Left lobe of liver (tissue), 2 donors: ENCODE results near the gene RAI1. TPM values are rescaled to one million over a fixed set of nuclear protein-coding genes. Genes with fewer than 3 reads are reported as not detected.

Source experiments
- ATAC-seq: fragments of 200-7000 bp; cut with Tn5 transposase; one replicate; pipeline ENCODE4 v1.9.1; 2020; ENCODE audit warnings: mild to moderate bottlenecking, moderate library complexity
- DNase-seq: peaks from one replicate; pipeline ENCODE4 v3.0.0-alpha.2; 2020; ENCODE audit warnings: low spot score
- total RNA-seq: library from RNA; stranded (reverse); gene quantifications from one replicate; pipeline ENCODE4 v1.2.1, GENCODE V29; 2021
- donor health status: DM: no; HTN: no; CAD: no; lungs with moderate emphysema.
- donor health status: DM: no; HTN: yes; CAD: no.

RAI1 gene
- total RNA-seq, 1 donor from 2014 or later: 7.8 TPM

- peak; percentile 74 for DNase-seq
- ATAC-seq: peak; percentile 37
These were observed 129.0 kb downstream of the RAI1 start for GRCh38 chr17:17810084-17810894.

GRCh38 chr17:17810895-17811248 lies 129.6 kb downstream of the RAI1 start:
- DNase-seq (no peak), ATAC-seq (no peak)

- ATAC-seq (peak; percentile 3), DNase-seq (no peak)
These were observed 130.3 kb downstream of the RAI1 start for GRCh38 chr17:17811381-17812210.

GRCh38 chr17:17812211-17813054 lies 131.2 kb downstream of the RAI1 start:
- DNase-seq: peak; percentile 81
- peak; percentile 50 for ATAC-seq

GRCh38 chr17:17813055-17813724 lies 131.9 kb downstream of the RAI1 start:
- DNase-seq (no peak), ATAC-seq (no peak)

- ATAC-seq: no peak
- no peak for DNase-seq
These were observed 132.5 kb downstream of the RAI1 start for GRCh38 chr17:17813725-17814095.

- ATAC-seq (no peak), DNase-seq (no peak)
These were observed 133.2 kb downstream of the RAI1 start for GRCh38 chr17:17814162-17815061.

GRCh38 chr17:17815062-17815406 lies 133.8 kb downstream of the RAI1 start:
- DNase-seq (no peak), ATAC-seq (no peak)

GRCh38 chr17:17815436-17816200 lies 134.4 kb downstream of the RAI1 start:
- ATAC-seq (no peak), DNase-seq (no peak)

- ATAC-seq: no peak
- DNase-seq: no peak
These were observed 135.1 kb downstream of the RAI1 start for GRCh38 chr17:17816240-17816814.

GRCh38 chr17:17816831-17817551 lies 135.7 kb downstream of the RAI1 start:
- DNase-seq (no peak), ATAC-seq (no peak)

- DNase-seq (no peak), ATAC-seq (no peak)
These were observed 136.3 kb downstream of the RAI1 start for GRCh38 chr17:17817552-17817947.

- peak; percentile 20 for ATAC-seq
- DNase-seq: no peak
These were observed 136.8 kb downstream of the RAI1 start for GRCh38 chr17:17818088-17818526.

- ATAC-seq (no peak), DNase-seq (no peak)
These were observed 137.9 kb downstream of the RAI1 start for GRCh38 chr17:17819111-17819510.

GRCh38 chr17:17819561-17819995 lies 138.3 kb downstream of the RAI1 start:
- ATAC-seq (peak; percentile 25), DNase-seq (peak; percentile 87)

- no peak for DNase-seq
These were observed 138.8 kb downstream of the RAI1 start for GRCh38 chr17:17820046-17820445.

GRCh38 chr17:17820463-17821158 lies 139.4 kb downstream of the RAI1 start:
- DNase-seq: no peak

More at GRCh38 chr17:17820046-17820445, 138.8 kb downstream of the RAI1 start:
- ATAC-seq: no peak

More at GRCh38 chr17:17820463-17821158, 139.4 kb downstream of the RAI1 start:
- peak; percentile 1 for ATAC-seq
